Calu3 (cell line): Measurements from ENCODE around the gene LMOD2. TPM values are rescaled to one million over a fixed set of nuclear protein-coding genes. Genes with fewer than 3 reads are reported as not detected.

ENCODE experiments used
- BruUV-seq: library from RNA; stranded (reverse); fragments of 400-500 nt; replicated peaks from 2 replicates; lab custom pipeline; 2021; lab: Mats Ljungman, UMichigan
- CTCF ChIA-PET: fragments of 300-600 bp; sonication (Branson Sonifier 250); formaldehyde crosslinking; loops from one replicate; lab custom pipeline; 2022; ENCODE audit warnings: antibody characterized with exemption; lab: Charles Lee
- DNase-seq: peaks from one replicate; pipeline ENCODE4 v3.0.0; 2022
- H3K27ac Mint-ChIP-seq: one replicate; pipeline ENCODE4 v1.8.0; 2022; ENCODE audit warnings: mixed read lengths; ENCODE audit not compliant: unreplicated experiment
- H3K27me3 Mint-ChIP-seq: one replicate; pipeline ENCODE4 v1.8.0; 2022; ENCODE audit warnings: mixed read lengths; ENCODE audit not compliant: unreplicated experiment
- H3K36me3 Mint-ChIP-seq: one replicate; pipeline ENCODE4 v1.8.0; 2022; ENCODE audit warnings: mild to moderate bottlenecking, moderate library complexity, mixed read lengths; ENCODE audit not compliant: insufficient read depth, unreplicated experiment
- H3K4me1 Mint-ChIP-seq: one replicate; pipeline ENCODE4 v1.8.0; 2022; ENCODE audit warnings: mild to moderate bottlenecking, low read depth, mixed read lengths; ENCODE audit not compliant: unreplicated experiment
- H3K4me3 Mint-ChIP-seq: one replicate; pipeline ENCODE4 v1.8.0; 2022; ENCODE audit warnings: mild to moderate bottlenecking, low read depth, moderate library complexity, mixed read lengths; ENCODE audit not compliant: unreplicated experiment
- H3K9me3 Mint-ChIP-seq: one replicate; pipeline ENCODE4 v1.8.0; 2022; ENCODE audit warnings: low read depth, mixed read lengths; ENCODE audit not compliant: unreplicated experiment
- CTCF ChIP-seq: fragments of 200-600 bp; IDR thresholded peaks from one replicate; pipeline ENCODE4 v1.8.0; 2022; ENCODE audit warnings: antibody characterized with exemption; ENCODE audit not compliant: unreplicated experiment
- intact Hi-C: fragments of 100-400 bp; cut with micrococcal nuclease; formaldehyde crosslinking; loops from one replicate; pipeline ENCODE4 v1.10.0; 2022; ENCODE audit not compliant: unreplicated experiment
- total RNA-seq: library from RNA; stranded (reverse); gene quantifications from 2 replicates; pipeline ENCODE4 v1.2.3, GENCODE V29; 2022

LMOD2 gene
- total RNA-seq, 1 experiment from 2014 or later, result not detected

GRCh38 chr7:123653162-123653561 lies 2.5 kb upstream of the LMOD2 start:
- no peak for TF ChIP-seq CTCF
- intact Hi-C loops, result no loop called here
- no peak for DNase-seq
- BruUV-seq, result no TSS peak
- CTCF ChIA-PET, result interaction anchor here (0.6 kb wide), 1 partner anchor 287 kb away, joined by 4 read pairs; no protein-coding TSS in a partner anchor
- Mint-ChIP-seq H3K36me3 (no peaks in the 10 kb centered on the region), H3K27me3 (no peaks in the 10 kb centered on the region), H3K27ac (no peak overlapping the region), H3K4me1 (no peaks in the 10 kb centered on the region), H3K9me3 (no peaks in the 10 kb centered on the region), H3K4me3 (no peak overlapping the region)

GRCh38 chr7:123656544-123657303 lies 1.1 kb downstream of the LMOD2 start:
- Mint-ChIP-seq H3K4me1 (no peaks in the 10 kb centered on the region), H3K36me3 (no peaks in the 10 kb centered on the region), H3K9me3 (no peaks in the 10 kb centered on the region), H3K27me3 (peaks cover 33% of the 10 kb centered on the region), H3K27ac (no peak overlapping the region), H3K4me3 (no peak overlapping the region)
- no peak for TF ChIP-seq CTCF
- CTCF ChIA-PET, result no interaction called here
- intact Hi-C loops, result no loop called here
- BruUV-seq, result no TSS peak
- DNase-seq, result no peak

- H3K27ac Mint-ChIP-seq, result no peak overlapping the region
- CTCF ChIA-PET, result interaction anchor here (0.7 kb wide), 2 partner anchors 70 to 852 kb away, joined by 3 read pairs; no protein-coding TSS in a partner anchor
- peaks cover 39% of the 10 kb centered on the region for H3K27me3 Mint-ChIP-seq
- TF ChIP-seq CTCF, result no peak
- no peaks in the 10 kb centered on the region for H3K9me3 Mint-ChIP-seq
- no peak for DNase-seq
- no peaks in the 10 kb centered on the region for H3K36me3 Mint-ChIP-seq
- no TSS peak for BruUV-seq
- intact Hi-C loops, result no loop called here
- H3K4me1 Mint-ChIP-seq, result no peaks in the 10 kb centered on the region
- H3K4me3 Mint-ChIP-seq, result no peak overlapping the region
Observed at GRCh38 chr7:123657304-123657685, 1.6 kb downstream of the LMOD2 start.

GRCh38 chr7:123658023-123658422 lies 2.4 kb downstream of the LMOD2 start:
- intact Hi-C loops, result no loop called here
- CTCF ChIA-PET, result interaction anchor here (0.7 kb wide), 2 partner anchors 70 to 853 kb away, joined by 3 read pairs; no protein-coding TSS in a partner anchor
- Mint-ChIP-seq H3K9me3 (no peaks in the 10 kb centered on the region), H3K4me3 (no peak overlapping the region), H3K4me1 (no peaks in the 10 kb centered on the region), H3K36me3 (no peaks in the 10 kb centered on the region), H3K27me3 (peaks cover 46% of the 10 kb centered on the region), H3K27ac (no peak overlapping the region)
- TF ChIP-seq CTCF, result no peak
- BruUV-seq, result no TSS peak
- DNase-seq, result no peak
